GM18861 (cell line): Measurements from ENCODE around the gene PRR30.

Experiments
- ATAC-seq: cut with Tn5 transposase; IDR thresholded peaks from one replicate; pipeline ENCODE4 v1.9.1; 2021; ENCODE audit not compliant: unreplicated experiment

PRR30 gene

GRCh38 chr2:27100036-27100435, 39.2 kb downstream of the PRR30 start:
- no peak for ATAC-seq

GRCh38 chr2:27099334-27099955, 39.8 kb downstream of the PRR30 start:
- ATAC-seq: no peak

DNA sequence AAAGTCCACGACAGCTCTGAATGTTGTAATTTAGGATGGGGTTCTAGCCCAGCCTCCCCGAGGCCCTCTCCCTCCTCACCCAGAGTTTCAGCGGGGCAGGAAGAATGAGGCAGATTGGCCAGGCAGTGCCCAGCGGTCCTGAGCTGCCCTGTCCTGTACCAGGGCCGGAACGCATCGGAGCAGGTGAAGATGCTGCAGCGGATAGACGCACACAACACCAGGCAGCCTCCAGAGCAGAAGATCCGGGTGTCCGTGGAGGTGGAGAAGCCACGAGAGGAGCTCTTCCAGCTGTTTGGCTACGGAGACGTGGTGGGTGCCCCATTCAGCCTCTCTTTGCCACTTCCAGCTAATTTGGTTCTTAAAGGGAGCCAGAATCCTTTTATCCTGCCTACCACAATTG, 41.9 kb downstream of the PRR30 start:
- ATAC-seq: no peak

GRCh38 chr2:27096748-27097297, 42.4 kb downstream of the PRR30 start:
- ATAC-seq: no peak

GRCh38 chr2:27095745-27096651, 43.2 kb downstream of the PRR30 start:
- ATAC-seq: no peak

DNA sequence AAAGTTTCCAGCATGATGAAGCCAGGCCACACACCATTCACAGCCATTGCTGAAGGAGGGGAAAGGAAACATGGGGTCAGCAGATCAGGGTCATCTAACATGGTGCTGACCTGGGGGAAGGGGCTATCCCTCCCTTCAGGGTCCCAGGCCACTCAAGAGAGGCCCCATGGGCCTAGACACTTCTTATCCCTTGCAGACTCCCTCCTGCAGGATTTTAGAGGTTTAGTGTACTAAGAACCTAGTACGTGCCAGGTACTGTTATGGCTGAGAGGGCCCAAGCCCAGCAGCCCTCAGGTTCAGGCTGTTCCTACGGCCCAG, 43.8 kb downstream of the PRR30 start:
- no peak for ATAC-seq

- ATAC-seq: no peak
Measured at GRCh38 chr2:27094353-27094984, 44.7 kb downstream of the PRR30 start.

- no peak for ATAC-seq
Measured at GRCh38 chr2:27093430-27094352, 45.5 kb downstream of the PRR30 start.

- no peak for ATAC-seq
Measured at GRCh38 chr2:27092696-27093429, 46.3 kb downstream of the PRR30 start.

- no peak for ATAC-seq
Measured at GRCh38 chr2:27091746-27092695, 47.2 kb downstream of the PRR30 start.

GRCh38 chr2:27089111-27089954, 49.9 kb downstream of the PRR30 start:
- no peak for ATAC-seq

DNA sequence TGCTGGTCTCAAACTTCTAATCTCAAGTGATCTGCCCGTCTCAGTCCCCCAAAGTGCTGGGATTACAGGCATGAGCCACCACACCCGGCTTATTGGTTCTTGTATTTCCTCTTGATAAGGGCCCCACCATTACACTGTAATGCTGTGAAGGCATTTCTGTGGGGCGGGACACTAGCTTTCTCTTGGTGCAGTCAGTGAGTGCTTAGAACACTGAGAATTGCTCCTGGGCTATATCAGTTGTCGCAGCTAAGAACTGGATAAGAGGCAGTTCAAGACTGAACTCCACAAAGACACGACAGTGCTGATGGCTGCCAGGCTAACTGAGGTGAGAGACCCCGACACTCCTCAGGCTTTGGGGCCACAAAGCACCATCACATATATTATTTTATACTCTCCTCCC, 50.6 kb downstream of the PRR30 start:
- no peak for ATAC-seq

GRCh38 chr2:27087823-27088410, 51.3 kb downstream of the PRR30 start:
- no peak for ATAC-seq
